Activated CD8-positive, alpha-beta memory T cell treated with anti-CD3 and anti-CD28 coated beads for 24 hours (primary cell): ENCODE measurements around the gene GID8.
A peak's percentile ranks its signal among the peaks of the same experiment; 100 is the strongest.

Experiments
- DNase-seq: peaks from one replicate; pipeline ENCODE4 v3.0.0-alpha.2; 2020

GID8 gene

DNA sequence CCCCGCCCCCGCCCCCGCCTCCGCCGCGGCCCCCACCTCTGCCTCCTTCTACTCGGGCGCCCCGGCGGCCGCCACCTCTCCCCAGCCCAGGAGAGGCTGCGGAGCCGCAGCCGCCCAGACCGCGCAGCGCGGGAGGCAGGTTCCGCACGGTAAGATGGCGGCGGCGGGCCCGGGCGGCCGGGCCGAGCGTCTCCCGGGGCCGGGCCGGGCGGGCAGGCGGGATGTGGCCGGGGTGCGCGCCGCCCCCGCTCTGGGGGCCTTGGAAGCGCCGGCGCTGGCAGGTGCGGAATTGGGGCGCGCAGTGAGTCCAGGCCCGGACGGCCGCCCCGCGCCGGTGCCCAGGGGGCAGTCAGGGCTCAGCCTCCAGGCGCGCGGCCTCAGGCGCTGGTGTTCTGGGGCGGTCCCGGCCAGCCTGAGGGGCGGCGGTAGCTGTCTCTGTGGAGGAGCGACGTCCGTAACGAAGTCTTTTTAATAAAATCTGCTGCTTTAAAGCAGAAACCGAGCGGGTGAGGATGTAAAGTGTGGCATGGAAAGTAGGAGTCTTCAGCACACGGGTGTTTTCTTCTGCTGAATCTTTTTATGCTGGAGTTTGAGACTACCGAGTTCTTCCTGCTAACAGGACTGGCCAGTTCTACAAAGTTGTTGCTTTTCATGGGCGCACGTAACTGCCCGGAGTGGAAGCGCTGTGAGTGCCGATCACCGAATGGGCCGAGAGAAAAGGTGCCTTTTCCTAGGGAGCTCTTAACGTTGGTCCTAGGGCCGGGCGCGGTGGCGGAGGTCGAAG, at the start of gene GID8:
TSS of gene GID8 (plus strand) at position 43 of the 784 bp plus-strand sequence. CDS start 3,356 bp downstream, outside the sequence.
- DNase-seq = peak; percentile 83

DNA sequence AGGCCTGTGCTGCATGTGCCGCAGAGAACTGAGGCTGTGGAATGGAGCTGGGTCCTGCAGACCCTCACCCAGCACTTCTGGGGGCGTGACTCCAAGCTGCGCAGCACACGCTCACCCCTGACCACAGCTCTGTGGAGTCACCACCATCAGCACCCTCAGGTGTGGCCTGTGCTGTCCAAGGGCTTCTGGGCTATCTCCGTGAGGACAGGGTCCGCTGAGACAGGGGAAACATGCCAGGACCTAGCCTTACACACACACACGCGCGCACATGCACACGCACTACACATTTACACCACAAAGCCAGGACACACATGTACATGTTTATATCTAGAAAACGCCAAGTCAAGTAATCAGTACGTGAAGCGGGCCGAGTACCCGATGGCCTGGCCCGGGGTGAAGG, 49.5 kb upstream of the GID8 start:
- no peak for DNase-seq

DNA sequence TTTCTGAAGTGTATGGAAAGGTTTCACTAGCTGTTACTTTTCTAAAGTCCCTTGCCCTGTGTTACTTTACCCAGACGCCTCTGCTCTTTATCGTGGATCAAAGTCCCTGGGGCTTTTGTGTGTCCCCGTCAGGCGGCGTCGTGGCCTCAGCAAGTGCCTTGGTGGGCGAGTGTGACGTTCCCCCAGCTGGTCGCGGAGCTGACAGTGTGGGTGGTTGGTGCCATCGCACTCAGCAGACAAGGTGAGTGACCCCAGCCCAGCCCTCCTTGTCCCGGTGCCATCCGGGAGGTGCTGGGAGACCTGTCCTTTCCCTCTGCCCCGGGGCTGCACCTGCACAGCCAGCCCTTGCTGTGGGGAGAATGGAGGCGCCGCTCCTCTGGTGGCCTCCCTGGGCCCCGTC, 49.0 kb upstream of the GID8 start:
- no peak for DNase-seq

DNA sequence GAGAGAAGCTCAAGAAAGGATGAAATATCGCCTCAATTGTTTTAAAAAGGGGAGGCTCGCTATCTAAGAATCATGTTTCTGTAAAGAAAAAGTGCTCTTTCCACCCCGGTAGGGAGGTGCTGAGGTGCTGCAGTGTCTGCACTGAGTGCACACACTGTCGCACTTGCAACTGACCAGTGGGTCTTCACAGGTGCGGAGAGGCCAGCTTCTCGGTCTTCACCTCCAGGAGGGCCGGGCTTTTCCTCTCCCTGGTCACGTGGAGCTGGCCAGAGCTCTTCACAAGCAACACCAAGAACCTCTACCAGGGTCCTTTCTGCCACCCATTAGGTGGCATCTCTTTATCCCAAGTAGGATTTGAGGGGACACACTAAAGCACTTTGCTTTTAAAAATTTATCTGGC, 48.5 kb upstream of the GID8 start:
- no peak for DNase-seq

DNA sequence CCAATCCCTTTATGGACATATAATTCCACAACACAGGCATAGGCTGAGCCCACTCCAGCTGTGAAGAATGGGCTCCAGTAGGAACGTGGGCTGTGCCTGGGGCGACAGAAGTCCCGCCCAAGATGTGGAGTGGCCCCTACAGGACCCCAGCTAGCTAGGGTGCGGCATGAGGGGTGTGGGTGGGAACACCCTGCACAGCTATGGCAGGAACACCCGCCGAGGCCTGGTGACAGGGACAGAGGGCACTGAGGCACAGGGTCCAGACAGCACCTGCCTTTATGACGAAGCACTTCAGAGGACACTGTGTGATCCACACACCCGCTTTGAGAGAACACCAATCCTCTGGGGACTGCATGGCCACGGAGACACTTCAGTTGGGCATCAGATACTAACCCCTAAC, 48.1 kb upstream of the GID8 start:
- DNase-seq = no peak

DNA sequence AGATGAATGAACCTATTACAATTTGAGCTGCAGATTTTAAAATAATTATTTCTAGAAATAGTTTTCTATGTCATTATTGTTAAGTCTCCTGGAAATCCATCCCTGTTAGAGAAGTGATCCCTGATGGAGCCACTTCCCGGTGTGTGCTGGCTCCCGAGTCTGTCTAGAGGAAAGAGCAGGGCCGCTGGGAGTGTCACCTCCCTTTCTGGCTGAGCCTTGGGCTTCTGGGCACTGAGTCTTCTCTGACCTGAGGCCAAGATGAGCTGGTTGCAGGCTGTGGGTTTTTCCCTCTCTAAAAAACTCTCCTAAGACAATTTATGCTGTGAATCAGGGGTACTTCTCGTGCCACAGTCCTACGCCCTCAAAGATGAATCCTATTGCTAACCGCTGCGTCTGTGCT, 47.5 kb upstream of the GID8 start:
- DNase-seq = no peak

DNA sequence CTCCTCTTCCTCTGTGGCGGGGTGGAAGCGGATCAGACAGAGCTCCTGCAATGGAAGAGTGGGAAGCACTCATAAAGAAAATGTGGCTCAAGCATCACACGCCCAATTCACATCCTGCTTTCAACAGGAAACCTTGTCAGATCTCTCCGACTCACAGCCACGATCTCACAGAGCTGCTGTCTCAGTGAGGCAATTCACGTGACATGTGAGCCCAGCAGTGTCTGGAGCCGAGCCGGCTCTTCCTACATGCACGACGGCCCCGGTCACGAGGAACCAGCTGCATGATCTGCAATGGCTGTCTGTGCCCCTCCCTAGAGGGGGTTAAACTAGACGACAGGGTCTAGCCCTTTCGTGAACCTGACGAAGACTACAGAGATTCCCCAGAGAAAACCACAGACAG, 46.8 kb upstream of the GID8 start:
- no peak for DNase-seq

DNA sequence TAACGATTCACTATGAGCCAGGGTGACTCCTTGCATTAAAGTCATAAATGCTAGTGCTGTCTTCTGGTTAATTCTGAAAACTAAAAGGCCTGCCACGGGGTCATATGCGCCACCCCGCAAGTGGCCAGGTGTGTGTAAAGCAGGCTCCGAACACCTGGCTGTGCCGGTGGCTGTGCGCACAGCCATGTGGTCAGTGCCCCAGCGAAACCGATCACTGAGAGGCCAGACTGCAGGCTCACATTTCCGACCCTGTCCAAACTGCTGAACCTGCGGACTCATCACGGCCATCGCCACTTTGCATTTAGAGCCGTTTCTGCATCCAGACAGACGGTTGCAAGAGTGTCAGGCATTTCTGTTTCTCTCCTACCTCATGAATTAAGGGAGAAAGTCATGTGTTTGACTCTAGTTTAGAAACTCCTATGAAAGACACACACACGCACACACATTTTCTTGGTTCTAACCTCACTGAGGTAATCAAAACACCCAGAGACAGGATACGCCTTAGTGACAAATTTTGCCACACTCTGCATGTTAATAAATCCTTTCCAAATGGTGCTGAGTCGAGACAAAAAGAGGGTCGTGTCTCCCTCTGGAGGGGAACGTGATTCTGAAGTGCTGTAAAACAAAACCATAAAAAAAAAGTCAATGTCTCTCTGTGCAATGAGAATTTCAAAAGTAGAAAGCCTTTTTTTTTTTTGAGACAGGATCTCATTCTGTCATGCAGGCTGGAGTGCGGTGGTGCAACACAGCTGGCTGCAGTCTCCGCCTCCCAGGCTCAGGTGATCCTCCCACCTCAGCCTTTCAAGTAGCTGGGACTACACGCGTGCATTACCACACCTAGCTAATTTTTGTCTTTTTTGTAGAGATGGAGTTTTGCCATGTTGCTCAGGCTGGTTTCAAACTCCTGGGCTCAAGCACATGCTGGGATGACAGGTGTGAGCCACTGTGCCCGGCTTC, 45.3 kb upstream of the GID8 start:
- no peak for DNase-seq

DNA sequence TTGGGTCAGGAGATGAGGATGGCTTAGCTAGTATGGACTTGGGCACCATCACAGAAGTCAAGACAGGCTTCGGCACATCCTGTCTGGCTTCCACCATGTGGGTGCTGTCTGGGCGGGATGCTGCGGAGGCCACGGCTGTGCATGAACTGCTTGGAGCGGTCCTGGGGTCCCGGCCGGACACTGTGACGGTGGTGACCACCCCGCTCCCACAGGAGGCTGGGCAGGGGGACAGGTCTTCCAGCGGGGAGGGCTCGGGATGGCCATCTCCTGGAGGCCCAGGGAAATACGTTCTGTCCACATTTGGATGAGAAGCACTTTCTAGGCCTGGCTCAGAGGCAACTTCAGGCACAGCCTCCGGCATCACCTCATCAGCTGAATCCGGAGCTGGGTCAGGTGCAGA, 44.2 kb upstream of the GID8 start:
- no peak for DNase-seq

DNA sequence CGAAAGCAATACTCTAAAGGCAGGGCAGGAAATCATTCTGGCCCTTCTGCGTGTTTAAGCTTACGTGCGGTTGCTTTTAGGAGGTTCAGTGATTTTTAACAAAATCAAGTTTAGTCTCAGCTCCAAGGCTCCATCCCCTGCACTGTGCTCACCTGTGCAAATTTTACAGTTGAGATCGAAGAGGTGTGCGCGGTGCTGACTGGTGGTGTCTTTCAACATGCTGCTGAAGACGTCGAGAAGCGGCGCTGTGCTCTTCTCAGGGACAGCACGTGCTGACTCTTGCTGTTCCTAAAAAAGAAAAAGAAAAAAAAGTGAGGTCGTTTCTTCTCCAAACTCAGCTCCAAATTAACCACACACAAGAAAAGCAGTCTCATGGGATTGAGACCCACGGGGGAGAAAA, 43.7 kb upstream of the GID8 start:
- no peak for DNase-seq

DNA sequence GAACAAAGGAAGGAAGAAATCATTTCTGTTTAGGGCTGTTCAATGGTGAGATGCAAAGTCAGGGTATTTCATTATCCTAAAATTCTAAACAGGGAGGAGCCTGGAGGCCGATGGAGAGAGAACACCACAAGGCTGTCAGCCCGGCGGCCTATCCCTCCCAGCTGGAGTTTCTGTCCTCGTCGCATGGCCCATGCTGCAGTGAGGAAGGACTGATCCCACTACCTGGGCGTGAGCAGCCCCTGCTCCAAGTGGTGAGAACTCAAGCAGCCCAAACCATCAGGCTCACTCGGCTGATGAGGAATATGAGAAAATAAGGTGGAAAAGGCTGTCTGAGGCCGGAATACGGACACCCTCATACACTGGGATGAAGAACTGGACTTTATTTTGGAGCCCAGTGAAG, 42.4 kb upstream of the GID8 start:
- no peak for DNase-seq

DNA sequence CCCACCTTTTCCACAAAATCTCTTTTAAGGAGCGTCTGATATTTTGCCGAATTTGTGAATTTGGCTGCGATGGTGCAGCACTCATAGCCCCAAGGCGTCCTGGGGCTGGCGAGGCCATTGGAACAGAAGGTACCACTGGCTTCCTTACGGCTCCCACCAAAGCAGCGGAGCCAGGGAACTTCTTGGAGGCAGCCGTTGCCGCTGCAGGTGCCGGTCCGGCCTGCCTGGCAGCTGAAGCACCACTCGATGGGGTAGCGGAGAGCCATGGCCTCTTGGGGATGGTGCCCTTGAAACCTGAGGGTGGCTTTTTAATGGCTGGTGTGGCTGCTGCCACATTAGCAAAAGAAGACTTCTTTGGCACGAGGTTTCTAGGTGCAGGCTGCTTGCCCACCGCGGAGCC, 41.4 kb upstream of the GID8 start:
- no peak for DNase-seq

DNA sequence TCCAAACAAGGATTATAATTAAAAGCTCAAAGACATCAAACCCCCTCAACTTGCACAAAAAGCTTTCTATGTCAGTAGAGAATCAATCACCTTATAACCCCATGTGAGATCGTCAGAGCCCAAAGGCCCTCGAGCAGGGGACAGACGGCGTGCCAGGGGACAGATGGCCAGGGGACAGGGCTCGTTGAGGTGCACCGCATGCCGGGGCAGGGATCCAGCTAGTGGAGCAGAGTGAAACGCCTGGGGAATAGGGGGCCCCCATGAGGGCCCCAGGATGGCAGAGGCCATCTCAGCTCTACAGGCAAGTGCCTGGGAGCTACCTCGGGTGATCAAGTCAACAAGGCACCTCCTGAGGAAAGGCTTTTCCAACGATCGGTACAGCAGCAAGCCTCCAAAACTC, 40.3 kb upstream of the GID8 start:
- DNase-seq = no peak

DNA sequence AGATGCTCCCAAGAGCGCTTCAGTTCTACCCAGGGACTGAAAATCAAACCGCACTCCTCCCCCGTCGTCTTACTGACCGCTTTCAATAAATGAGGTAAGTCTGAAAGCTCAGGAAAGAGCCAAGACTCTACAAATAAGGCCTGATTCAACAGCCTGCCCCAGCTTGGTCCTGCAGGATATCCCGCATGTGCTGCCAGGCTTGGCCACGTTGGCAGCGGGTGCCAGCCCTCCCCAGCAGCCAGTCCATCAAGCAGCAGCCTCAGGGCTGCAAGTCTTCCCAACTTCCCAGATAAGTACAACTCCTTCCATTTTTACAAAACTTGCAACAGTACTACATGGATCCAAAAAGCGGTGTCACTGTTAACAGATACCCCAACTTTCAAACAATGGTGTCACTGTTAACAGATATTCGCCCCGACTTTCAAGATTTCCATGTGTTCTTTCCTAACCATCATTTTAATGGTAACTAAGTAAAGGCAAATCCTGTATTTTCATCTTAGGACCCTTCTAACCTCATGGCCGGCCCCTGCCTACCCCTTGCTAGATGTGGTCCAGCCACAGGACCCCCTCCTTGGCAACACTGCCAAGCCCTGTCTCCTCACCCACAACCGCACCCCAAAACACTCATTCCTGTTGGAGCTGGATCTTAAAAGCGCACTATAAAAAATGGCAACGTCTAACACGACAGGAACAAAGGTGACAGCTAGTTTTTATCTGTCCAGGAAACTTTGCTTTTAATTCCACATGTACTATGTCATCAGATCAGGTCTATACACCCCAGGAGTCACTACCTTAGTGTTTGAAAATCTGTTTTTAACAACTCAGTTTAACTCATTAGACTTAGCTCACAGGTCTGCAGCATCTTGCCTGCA, 39.6 kb upstream of the GID8 start:
- no peak for DNase-seq

DNA sequence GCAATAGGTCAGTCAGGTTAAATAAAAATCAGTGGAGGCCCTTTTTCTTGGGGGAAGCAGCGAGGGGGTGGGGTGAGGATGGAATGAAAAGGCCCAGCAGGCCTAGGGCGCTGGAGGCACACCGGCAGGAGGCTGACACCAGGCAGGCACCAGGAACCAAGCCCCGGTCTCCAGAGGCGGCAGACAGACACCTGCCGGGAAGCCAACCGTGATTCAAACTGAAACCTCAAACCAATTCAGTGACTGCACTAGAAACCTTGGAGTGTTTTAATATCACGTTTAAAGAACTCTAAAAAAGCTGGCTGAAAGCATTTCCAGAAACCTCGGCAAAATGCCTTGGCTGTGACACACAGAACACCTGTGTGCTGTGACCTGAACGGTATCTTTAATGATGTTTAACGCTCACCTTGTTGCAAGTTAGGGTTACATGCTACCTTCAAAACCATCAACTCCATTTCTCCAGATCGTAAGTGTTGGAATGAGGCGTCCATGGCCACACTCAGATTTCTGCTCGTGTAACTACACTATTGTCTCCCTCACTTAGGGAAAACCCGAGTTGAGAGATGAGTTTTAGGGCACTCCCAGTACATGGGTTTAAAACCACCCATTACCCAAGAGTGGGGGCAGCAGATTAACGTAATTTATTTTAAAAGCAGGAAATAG, 38.8 kb upstream of the GID8 start:
- DNase-seq = no peak

DNA sequence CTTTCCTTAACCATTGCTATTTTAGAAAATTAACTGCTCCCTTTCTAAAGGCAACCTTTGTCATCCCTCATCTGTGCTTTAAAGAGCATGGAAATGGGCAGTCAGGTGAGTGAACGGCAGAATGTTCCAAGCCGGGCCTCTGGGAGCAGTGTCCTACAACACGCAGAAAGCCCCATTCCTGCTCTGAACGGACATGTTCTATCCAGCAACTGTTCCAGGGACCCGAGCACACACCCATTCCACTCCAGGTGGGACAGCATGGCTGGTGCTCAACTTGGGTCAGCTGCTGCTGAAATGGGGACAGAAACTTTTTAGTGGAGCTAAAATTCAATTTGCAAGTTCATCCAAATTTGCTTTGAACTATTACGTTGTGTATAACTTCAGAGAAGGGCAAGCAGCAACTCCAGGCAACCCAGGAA, 38.3 kb upstream of the GID8 start:
- DNase-seq = no peak

DNA sequence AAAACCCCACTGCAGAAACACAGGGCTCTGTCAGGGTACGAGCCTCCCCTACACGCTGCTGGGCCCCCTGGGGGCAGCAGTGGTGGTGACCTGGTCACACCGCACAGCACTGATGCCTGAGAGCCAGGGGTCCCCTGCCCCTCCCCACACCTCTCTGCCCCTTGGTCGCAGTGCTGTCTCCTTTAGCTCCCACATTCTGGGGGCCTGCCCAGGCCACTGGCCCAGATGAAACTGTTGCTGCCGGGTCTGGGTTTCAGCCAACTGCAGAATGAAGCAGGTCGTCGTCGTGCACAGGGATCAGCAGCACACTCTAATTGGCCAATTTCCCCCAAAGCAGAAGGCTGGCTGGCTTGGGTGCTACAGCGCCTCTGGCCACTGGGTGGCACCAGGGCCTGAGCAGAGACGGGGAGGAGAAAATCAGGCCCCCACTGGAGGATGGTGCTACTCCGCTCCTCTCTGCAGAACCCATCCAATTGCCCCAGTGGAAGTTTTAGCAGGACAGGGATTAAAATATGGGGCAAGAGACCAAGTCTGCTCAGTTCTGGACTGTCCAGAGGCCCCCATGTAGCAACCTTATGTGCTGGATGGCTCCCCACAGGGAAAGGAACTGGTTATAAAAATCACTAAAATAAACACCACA, 37.8 kb upstream of the GID8 start:
- DNase-seq = peak; percentile 88

DNA sequence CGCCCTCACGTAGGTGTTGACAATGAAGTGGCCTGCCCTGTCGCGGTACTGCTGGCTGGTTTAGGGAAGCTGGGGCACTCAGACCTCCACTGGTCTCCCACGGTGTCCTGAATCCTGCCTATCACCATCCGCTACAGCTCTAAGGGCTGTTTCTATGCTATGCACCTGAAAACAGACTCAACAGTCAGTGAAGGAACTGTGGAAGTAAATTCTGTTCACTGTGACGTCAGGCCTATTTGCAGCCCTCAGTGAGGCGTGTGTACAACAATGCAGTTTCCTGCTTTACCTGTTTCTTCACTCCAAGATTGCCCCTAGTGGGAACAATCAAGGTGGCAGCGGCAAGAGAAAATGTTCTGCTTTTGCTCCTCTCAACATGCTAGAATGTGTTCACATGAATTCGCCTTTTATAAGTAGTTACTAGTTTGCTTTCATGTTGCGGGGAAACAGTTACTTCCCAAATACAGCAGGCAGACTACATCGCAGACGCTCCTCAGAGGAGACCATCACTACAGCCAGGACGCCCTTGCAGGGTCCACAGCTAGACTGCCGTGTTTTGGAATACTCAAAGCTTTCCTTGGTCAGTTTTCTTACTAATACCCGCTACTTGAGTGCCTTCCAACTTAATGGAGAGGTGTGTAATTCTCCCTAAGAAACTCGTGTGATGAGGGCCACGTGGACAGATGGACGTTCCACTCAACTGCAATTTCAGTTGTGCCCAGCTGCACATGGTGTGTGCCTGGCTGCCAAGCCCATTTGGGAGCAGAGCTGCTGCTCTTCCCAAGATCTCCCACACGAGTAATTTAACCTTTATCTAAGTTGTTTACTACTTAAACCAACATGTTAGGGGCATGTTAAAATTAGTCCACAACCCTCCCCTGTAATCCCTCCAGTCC, 37.0 kb upstream of the GID8 start:
- DNase-seq = no peak

DNA sequence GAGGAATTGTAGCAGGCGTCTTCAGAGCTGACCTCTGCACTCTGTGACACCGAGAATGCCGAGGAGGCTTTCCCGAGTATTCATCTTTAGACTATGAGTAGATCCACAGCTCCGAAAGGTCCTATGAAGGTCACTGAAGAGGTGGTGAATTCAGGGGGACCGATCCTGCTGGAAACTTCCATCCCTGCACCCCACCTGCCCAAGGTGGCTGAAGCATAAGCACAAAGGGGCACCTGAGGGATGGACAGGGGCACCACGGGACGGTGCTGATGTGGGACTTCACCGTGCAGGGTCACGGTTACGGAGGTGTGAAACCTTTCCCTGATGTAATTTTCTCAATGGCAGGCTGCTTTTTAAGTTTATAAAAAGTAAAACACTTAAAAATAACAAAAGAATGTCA, 36.1 kb upstream of the GID8 start:
- DNase-seq = no peak

DNA sequence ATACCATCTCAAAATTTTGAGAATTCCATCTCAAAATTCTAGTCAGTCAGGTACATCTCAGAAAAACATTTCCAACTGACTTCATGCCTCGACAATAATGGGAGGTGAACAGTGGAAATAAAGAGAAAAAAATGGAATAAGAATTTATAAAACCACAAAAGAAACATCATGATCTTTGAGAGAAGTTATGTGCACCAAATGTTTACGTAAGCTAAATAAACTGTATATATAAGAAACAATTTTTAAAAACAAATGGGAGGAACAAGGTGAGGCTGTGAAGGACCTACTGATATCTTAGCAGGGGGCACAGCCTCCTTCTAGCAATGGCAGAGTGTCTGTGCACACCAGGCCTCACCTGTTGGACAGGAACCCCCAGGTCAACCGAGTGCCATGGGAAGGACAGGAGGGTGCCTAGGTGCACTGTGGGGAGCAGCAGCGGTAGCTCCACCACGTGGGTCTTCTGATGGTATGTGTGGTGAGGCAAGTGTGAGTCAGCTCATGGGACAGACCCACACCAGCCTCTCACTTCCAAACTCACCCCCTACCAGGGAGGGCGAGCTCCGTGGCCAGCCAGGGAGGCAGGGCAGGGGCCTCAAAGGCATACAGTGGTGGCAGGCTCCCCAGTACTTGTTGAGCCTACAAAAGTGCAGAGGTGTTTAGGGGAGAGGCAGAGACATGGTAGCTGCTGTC, 34.9 kb upstream of the GID8 start:
- no peak for DNase-seq
